Natural killer cell (primary cell): ENCODE data around the gene DIP2C. TPM values are rescaled to one million over a fixed set of nuclear protein-coding genes. Genes with fewer than 3 reads are reported as not detected.
"Not testable (repeated sequence)": the region's sequence is repeated elsewhere in the genome, so short reads cannot be mapped to it uniquely, and the experiment has no call there.

Source experiments
- ATAC-seq, 3 donors: fragments of 150-1000 bp in 2 of 3; fragments of 200-7000 bp in 1 of 3; cut with Tn5 transposase; 1 replicate in 1 of 3; 2 replicates in 2 of 3; pipeline ENCODE4 v1.10.0; 2021; ENCODE audit warnings: mild to moderate bottlenecking in 2 of 3, moderate library complexity in 2 of 3
- DNase-seq, 2 donors: peaks; one replicate each; pipeline versions ENCODE4 v3.0.0 to v3.0.0-alpha.2; 2013 to 2021; ENCODE audit warnings: mixed read lengths in 1 of 2
- H3K27ac ChIP-seq: one replicate; pipeline ENCODE4 v1.5.1; 2013; ENCODE audit warnings: mild to moderate bottlenecking, low read length
- H3K27me3 ChIP-seq: one replicate; pipeline ENCODE4 v1.6.1; 2013; ENCODE audit warnings: low read length; ENCODE audit not compliant: control insufficient read depth, insufficient read depth
- H3K36me3 ChIP-seq: one replicate; pipeline ENCODE4 v1.6.1; 2013; ENCODE audit warnings: low read length; ENCODE audit not compliant: control insufficient read depth, insufficient read depth
- H3K4me1 ChIP-seq: one replicate; pipeline ENCODE4 v1.6.1; 2013; ENCODE audit warnings: low read length; ENCODE audit not compliant: control insufficient read depth, insufficient read depth
- H3K4me3 ChIP-seq: one replicate; pipeline ENCODE4 v1.5.1; 2013; ENCODE audit warnings: low read length
- H3K9me3 ChIP-seq: one replicate; pipeline ENCODE4 v1.6.1; 2013; ENCODE audit warnings: low read length; ENCODE audit not compliant: control insufficient read depth, insufficient read depth
- H3K27ac Mint-ChIP-seq, 2 donors: one replicate each; pipeline ENCODE4 v1.8.0; 2022; ENCODE audit warnings: mild to moderate bottlenecking in 2 of 2, mixed read lengths in 2 of 2, moderate library complexity in 1 of 2
- H3K27me3 Mint-ChIP-seq, 2 donors: one replicate each; pipeline ENCODE4 v1.8.0; 2022; ENCODE audit warnings: low read depth in 2 of 2, mixed read lengths in 2 of 2
- H3K36me3 Mint-ChIP-seq: one replicate; pipeline ENCODE4 v1.8.0; 2022; ENCODE audit warnings: mixed read lengths
- H3K4me1 Mint-ChIP-seq, 2 donors: one replicate each; pipeline ENCODE4 v1.8.0; 2022; ENCODE audit warnings: mixed read lengths in 2 of 2
- H3K4me3 Mint-ChIP-seq: one replicate; pipeline ENCODE4 v1.8.0; 2022; ENCODE audit warnings: mild to moderate bottlenecking, moderate library complexity, mixed read lengths
- H3K9me3 Mint-ChIP-seq, 2 donors: one replicate each; pipeline ENCODE4 v1.8.0; 2022; ENCODE audit warnings: mixed read lengths in 2 of 2
- CTCF ChIP-seq: fragments of 200-600 bp; IDR thresholded peaks from one replicate; pipeline ENCODE4 v1.8.0; 2022; ENCODE audit warnings: antibody characterized with exemption
- WGBS: methylation state at CpG from one replicate; pipeline ENCODE4 v1.1.7; 2013; ENCODE audit warnings: missing lambda C conversion rate; ENCODE audit not compliant: insufficient coverage; 5-methylcytosine and 5-hydroxymethylcytosine counted together
- intact Hi-C: fragments of 100-400 bp; cut with micrococcal nuclease; formaldehyde crosslinking; loops from one replicate; pipeline ENCODE4 v1.14.2; 2022
- total RNA-seq, 4 donors: library from RNA; stranded (reverse); fragments of 120-200 nt in 1 of 4; gene quantifications; one replicate each; pipeline versions ENCODE4 v1.2.3 to v1.2.4, GENCODE V29; 2013 to 2022

The DIP2C gene
- total RNA-seq, 3 donors from 2014 or later (not counting 1 experiment from before 2014, with no cell fraction given): 1.5 to 5.8 (median 3.8) TPM

GRCh38 chr10:369684-370448 lies 319.6 kb downstream of the DIP2C start:
- ATAC-seq (no peak), DNase-seq (no peak)
- 93% methylated on average over 22 of the region's 22 CpGs for WGBS
- H3K27ac ChIP-seq: no peak overlapping the region
- TF ChIP-seq CTCF: no peak
- H3K27me3 ChIP-seq: no peaks in the 10 kb centered on the region
- H3K4me1 ChIP-seq: no peaks in the 10 kb centered on the region
- H3K4me1 Mint-ChIP-seq: no peaks in the 10 kb centered on the region
- no peak overlapping the region for H3K27ac Mint-ChIP-seq
- H3K9me3 ChIP-seq: no peaks in the 10 kb centered on the region
- H3K4me3 ChIP-seq: no peak overlapping the region
- intact Hi-C loops: no loop called here
- no peaks in the 10 kb centered on the region for H3K9me3 Mint-ChIP-seq
- H3K36me3 Mint-ChIP-seq: no peaks in the 10 kb centered on the region
- H3K36me3 ChIP-seq: no peaks in the 10 kb centered on the region
- no peak overlapping the region for H3K4me3 Mint-ChIP-seq
- H3K27me3 Mint-ChIP-seq: peaks cover 0 to 11% of the 10 kb centered on the region in 2 donors

DNA sequence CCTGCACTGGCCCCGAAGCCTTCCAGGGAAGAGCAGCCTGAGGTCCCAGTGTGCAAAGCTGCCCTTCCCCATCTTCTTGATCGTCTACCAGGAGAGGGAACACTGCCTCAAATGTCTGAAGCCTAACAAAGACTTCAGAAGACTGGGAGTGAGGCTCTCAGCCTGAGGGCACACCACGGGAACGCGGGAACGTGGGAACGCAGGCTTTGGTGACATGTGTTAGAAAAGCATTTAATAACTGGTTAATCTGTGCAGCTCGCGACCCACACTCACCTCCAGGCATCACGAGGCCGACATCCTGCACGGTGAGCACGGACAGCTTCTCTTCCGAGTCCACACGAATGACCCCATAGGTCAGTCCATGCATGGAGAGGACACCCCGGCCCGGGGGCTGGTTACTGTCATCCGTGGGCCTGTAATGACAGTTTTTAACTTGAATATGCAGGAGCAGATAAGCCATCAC lies 320.2 kb downstream of the DIP2C start:
- H3K9me3 Mint-ChIP-seq: no peaks in the 10 kb centered on the region
- Histone ChIP-seq H3K27ac (no peak overlapping the region), H3K4me1 (no peaks in the 10 kb centered on the region), H3K4me3 (no peak overlapping the region), H3K36me3 (no peaks in the 10 kb centered on the region), H3K9me3 (no peaks in the 10 kb centered on the region), H3K27me3 (no peaks in the 10 kb centered on the region)
- no peaks in the 10 kb centered on the region for H3K36me3 Mint-ChIP-seq
- intact Hi-C loops: no loop called here
- ATAC-seq (no peak), DNase-seq (no peak)
- H3K27me3 Mint-ChIP-seq: peaks cover 0 to 10% of the 10 kb centered on the region in 2 donors
- H3K27ac Mint-ChIP-seq: no peak overlapping the region
- H3K4me1 Mint-ChIP-seq: no peaks in the 10 kb centered on the region
- H3K4me3 Mint-ChIP-seq: no peak overlapping the region
- no peak for TF ChIP-seq CTCF
- WGBS: 93% methylated on average over 18 of the region's 18 CpGs

GRCh38 chr10:368579-369220 lies 320.8 kb downstream of the DIP2C start:
- intact Hi-C loops: no loop called here
- peaks cover 2% of the 10 kb centered on the region for H3K36me3 Mint-ChIP-seq
- no peaks in the 10 kb centered on the region for H3K9me3 Mint-ChIP-seq
- Histone ChIP-seq H3K4me3 (no peak overlapping the region), H3K27me3 (no peaks in the 10 kb centered on the region), H3K4me1 (no peaks in the 10 kb centered on the region), H3K36me3 (no peaks in the 10 kb centered on the region), H3K27ac (no peak overlapping the region), H3K9me3 (no peaks in the 10 kb centered on the region)
- DNase-seq: no peak
- peaks cover 0 to 10% of the 10 kb centered on the region in 2 donors for H3K27me3 Mint-ChIP-seq
- no peak overlapping the region for H3K4me3 Mint-ChIP-seq
- no peak for TF ChIP-seq CTCF
- H3K27ac Mint-ChIP-seq: no peak overlapping the region
- 91% methylated on average over 17 of the region's 17 CpGs for WGBS
- H3K4me1 Mint-ChIP-seq: no peaks in the 10 kb centered on the region
- ATAC-seq: no peak

DNA sequence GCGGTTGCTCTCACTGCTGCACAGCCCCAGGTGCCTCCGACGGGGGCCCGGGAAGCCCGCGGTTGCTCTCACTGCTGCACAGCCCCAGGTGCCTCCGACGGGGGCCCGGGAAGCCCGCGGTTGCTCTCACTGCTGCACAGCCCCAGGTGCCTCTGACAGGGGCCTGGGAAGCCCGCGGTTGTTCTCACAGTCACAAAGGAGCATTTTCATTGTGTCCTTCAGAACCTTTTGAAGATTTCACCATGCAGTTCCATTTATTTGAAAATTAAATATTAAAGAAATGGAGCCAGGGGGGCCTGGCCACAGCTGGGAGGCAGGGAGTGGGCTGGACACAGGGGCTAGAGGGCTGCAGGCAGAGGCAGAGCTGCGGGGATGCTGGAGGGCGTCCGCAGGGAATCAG lies 321.4 kb downstream of the DIP2C start:
- WGBS: 91% methylated on average over 10 of the region's 16 CpGs
- H3K36me3 ChIP-seq, H3K4me1 Mint-ChIP-seq, H3K36me3 Mint-ChIP-seq, H3K4me1 ChIP-seq, H3K4me3 ChIP-seq, H3K9me3 ChIP-seq, H3K27ac Mint-ChIP-seq, H3K27ac ChIP-seq, H3K9me3 Mint-ChIP-seq, DNase-seq, H3K27me3 ChIP-seq, ATAC-seq, H3K27me3 Mint-ChIP-seq, intact Hi-C loops, H3K4me3 Mint-ChIP-seq: not testable (repeated sequence)
